Psoas muscle (tissue), 8 donors: ENCODE results near the gene INTS7. TPM values are rescaled to one million over a fixed set of nuclear protein-coding genes. Genes with fewer than 3 reads are reported as not detected.

Experiments
- ATAC-seq, 4 donors: fragments of 200-7000 bp; cut with Tn5 transposase; one replicate each; pipeline ENCODE4 v1.9.1; 2020; ENCODE audit warnings: moderate library complexity in 3 of 4, mild to moderate bottlenecking in 2 of 4
- DNase-seq, 2 donors: peaks; one replicate each; pipeline ENCODE4 v3.0.0-alpha.2; 2020
- H3K27ac ChIP-seq: fragments of 200-600 bp; one replicate; pipeline ENCODE4 v1.8.0; 2022
- H3K27me3 ChIP-seq, 3 donors: fragments of 200-600 bp in 1 of 3; one replicate each; pipeline versions ENCODE4 v1.6.1 to v1.8.0; 2013 to 2022; ENCODE audit warnings: low read length in 2 of 3, mild to moderate bottlenecking in 2 of 3, moderate library complexity in 1 of 3; ENCODE audit not compliant: insufficient read depth in 3 of 3
- H3K36me3 ChIP-seq, 2 donors: fragments of 200-600 bp in 1 of 2; one replicate each; pipeline versions ENCODE4 v1.6.1 to v1.8.0; 2013 to 2022; ENCODE audit warnings: low read depth in 1 of 2, mild to moderate bottlenecking in 1 of 2, moderate library complexity in 1 of 2; ENCODE audit not compliant: insufficient read depth in 1 of 2
- H3K4me1 ChIP-seq: fragments of 200-600 bp; one replicate; pipeline ENCODE4 v1.8.0; 2022
- H3K4me3 ChIP-seq: fragments of 200-600 bp; one replicate; pipeline ENCODE4 v1.8.0; 2022; ENCODE audit warnings: mild to moderate bottlenecking
- H3K9me3 ChIP-seq: fragments of 200-600 bp; one replicate; pipeline ENCODE4 v1.8.0; 2022
- CTCF ChIP-seq: fragments of 200-600 bp; IDR thresholded peaks from one replicate; pipeline ENCODE4 v1.8.0; 2022; ENCODE audit warnings: antibody characterized with exemption
- WGBS, 3 donors: extraction: QIAGEN DNeasy Blood & Tissue Kit; methylation state at CpG; one replicate each; pipeline versions ENCODE4 v1.1.6 to v1.1.7; 2013; 5-methylcytosine and 5-hydroxymethylcytosine counted together
- intact Hi-C, 2 donors: fragments of 100-400 bp; cut with DNase I; formaldehyde crosslinking; loops; one replicate each; pipeline versions ENCODE4 v1.11.0 to v1.14.2; 2022
- polyA plus RNA-seq, 3 donors: library from polyadenylated mRNA; stranded (reverse); fragments of 200-250 nt; gene quantifications; one replicate each; pipeline ENCODE4 v1.2.3, GENCODE V29; 2013
- total RNA-seq, 4 donors: library from RNA; stranded (reverse); fragmentation: NEBNext Ultra II Directional in 2 of 4; extraction: Animal tissue kit (Norgen Biotek cat#: 25700) in 2 of 4; gene quantifications; one replicate each; pipeline versions ENCODE4 v1.2.1 to v1.2.4, GENCODE V29; 2021 to 2023
- donor health status: healthy with polysubstance abuse.
- donor health status: DM: no; HTN: no; CAD: no; lungs with moderate emphysema.
- donor health status: Bipolar disorder and iron deficiency.
- donor health status: healthy.
- donor health status: DM: yes; HTN: yes; CAD: no.
- donor health status: DM: no; HTN: no; CAD: no.
- donor health status: DM: no; HTN: no; CAD: no.
- donor health status: DM: yes; HTN: yes; CAD: no.

The INTS7 gene
- total and polyA plus RNA-seq, 7 donors = 4.4 to 12.7 (median 7.6) TPM

GRCh38 chr1:212021563-212021962, 13.8 kb downstream of the INTS7 start:
- H3K4me3 ChIP-seq = no peak overlapping the region
- ATAC-seq = no peak
- intact Hi-C loops = no loop called here
- WGBS, 3 donors = 94 to 97% (median 96%) methylated on average over 2 of the region's 2 CpGs
- no peaks in the 10 kb centered on the region for H3K4me1 ChIP-seq
- H3K27ac ChIP-seq = no peak overlapping the region
- H3K9me3 ChIP-seq = no peaks in the 10 kb centered on the region
- peaks cover 0 to 29% of the 10 kb centered on the region in 2 donors for H3K36me3 ChIP-seq
- no peaks in the 10 kb centered on the region for H3K27me3 ChIP-seq
- DNase-seq = no peak
- no peak for TF ChIP-seq CTCF

GRCh38 chr1:212020975-212021374, 14.4 kb downstream of the INTS7 start:
- Histone ChIP-seq H3K36me3 (peaks cover 0 to 34% of the 10 kb centered on the region in 2 donors), H3K27me3 (no peaks in the 10 kb centered on the region), H3K4me3 (no peak overlapping the region), H3K27ac (no peak overlapping the region), H3K4me1 (no peaks in the 10 kb centered on the region), H3K9me3 (no peaks in the 10 kb centered on the region)
- intact Hi-C loops = no loop called here
- WGBS, 3 donors = 93 to 96% (median 96%) methylated on average over 2 of the region's 2 CpGs
- no peak for DNase-seq
- TF ChIP-seq CTCF = no peak
- ATAC-seq = no peak

GRCh38 chr1:212013672-212014071, 21.7 kb downstream of the INTS7 start:
- DNase-seq (no peak), ATAC-seq (no peak)
- Histone ChIP-seq H3K9me3 (no peaks in the 10 kb centered on the region), H3K36me3 (peaks cover 0 to 30% of the 10 kb centered on the region in 2 donors), H3K27me3 (no peaks in the 10 kb centered on the region), H3K27ac (no peak overlapping the region), H3K4me1 (no peaks in the 10 kb centered on the region), H3K4me3 (no peak overlapping the region)
- TF ChIP-seq CTCF = no peak
- intact Hi-C loops = loop anchor here in 1 of 2 donors (10.0 kb wide), 1 partner anchor 179 kb away; the partner anchor contains the start of gene LPGAT1
- WGBS, 3 donors = 87 to 90% (median 89%) methylated on average over 2 of the region's 2 CpGs

- intact Hi-C loops = loop anchor here in 1 of 2 donors (10.0 kb wide), 1 partner anchor 177 kb away; the partner anchor contains the start of gene LPGAT1
- no peak overlapping the region for H3K4me3 ChIP-seq
- no peak overlapping the region for H3K27ac ChIP-seq
- no peaks in the 10 kb centered on the region for H3K27me3 ChIP-seq
- peaks cover 0 to 28% of the 10 kb centered on the region in 2 donors for H3K36me3 ChIP-seq
- ATAC-seq (peak; percentile 79 to 93 (median 90)), DNase-seq (peak; percentile 44 to 59)
- peak; percentile 87 for TF ChIP-seq CTCF
- WGBS, 3 donors = 51 to 69% (median 58%) methylated on average over 7 of the region's 7 CpGs
- no peaks in the 10 kb centered on the region for H3K4me1 ChIP-seq
- H3K9me3 ChIP-seq = no peaks in the 10 kb centered on the region
Measured at GRCh38 chr1:212012034-212012740, 23.2 kb downstream of the INTS7 start.
